ENCODE data around the gene TP73.

DNA sequence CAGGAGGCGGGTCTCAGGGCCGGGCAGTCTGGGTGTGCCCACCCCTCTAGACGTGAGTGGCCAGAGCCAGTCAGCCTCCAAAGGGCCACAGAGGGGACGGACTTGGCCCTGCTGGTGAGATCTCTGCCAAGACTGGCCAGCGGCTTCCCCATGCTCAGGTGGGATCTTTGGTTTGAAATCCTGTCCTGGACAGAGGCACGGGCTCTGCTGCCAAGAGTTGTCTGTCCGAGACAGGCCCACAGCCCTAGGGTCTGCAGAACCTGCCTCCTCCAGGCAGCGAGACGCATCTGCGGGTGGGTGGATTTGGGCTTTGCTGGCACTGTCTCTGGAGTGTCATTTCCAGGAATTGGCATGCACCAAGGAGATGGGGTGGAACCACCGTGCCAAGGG, 55.6 kb downstream of the TP73 start:
- TF ChIP-seq, protein P1, sequence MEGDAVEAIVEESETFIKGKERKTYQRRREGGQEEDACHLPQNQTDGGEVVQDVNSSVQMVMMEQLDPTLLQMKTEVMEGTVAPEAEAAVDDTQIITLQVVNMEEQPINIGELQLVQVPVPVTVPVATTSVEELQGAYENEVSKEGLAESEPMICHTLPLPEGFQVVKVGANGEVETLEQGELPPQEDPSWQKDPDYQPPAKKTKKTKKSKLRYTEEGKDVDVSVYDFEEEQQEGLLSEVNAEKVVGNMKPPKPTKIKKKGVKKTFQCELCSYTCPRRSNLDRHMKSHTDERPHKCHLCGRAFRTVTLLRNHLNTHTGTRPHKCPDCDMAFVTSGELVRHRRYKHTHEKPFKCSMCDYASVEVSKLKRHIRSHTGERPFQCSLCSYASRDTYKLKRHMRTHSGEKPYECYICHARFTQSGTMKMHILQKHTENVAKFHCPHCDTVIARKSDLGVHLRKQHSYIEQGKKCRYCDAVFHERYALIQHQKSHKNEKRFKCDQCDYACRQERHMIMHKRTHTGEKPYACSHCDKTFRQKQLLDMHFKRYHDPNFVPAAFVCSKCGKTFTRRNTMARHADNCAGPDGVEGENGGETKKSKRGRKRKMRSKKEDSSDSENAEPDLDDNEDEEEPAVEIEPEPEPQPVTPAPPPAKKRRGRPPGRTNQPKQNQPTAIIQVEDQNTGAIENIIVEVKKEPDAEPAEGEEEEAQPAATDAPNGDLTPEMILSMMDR (IDR thresholded peaks at IDR 0.05; ENCODE audit: low read depth, low read length, poor library complexity, severe bottlenecking): no peak
- TF ChIP-seq EZH2phosphoT487 (IDR thresholded peaks at IDR 0.05; ENCODE audit: borderline replicate concordance, low read length): no peak

Measured in DOHH2 (cell line).